ENCODE measurements around the gene ROR1. TPM values are rescaled to one million over a fixed set of nuclear protein-coding genes. Genes with fewer than 3 reads are reported as not detected.
"Not testable (repeated sequence)": the region's sequence is repeated elsewhere in the genome, so short reads cannot be mapped to it uniquely, and the experiment has no call there.

ROR1 gene
- polyA plus RNA-seq, 1 of the 3 experiments (the other 2 are of a cell fraction): 4.0 TPM

- Histone ChIP-seq H3K4me2 (no peak overlapping the region), H3K4me3 (ENCODE audit: low read depth in 2 of 2, low read length in 1 of 2) (no peak overlapping the region), H3K9me3 (no peaks in the 10 kb centered on the region), H3K27me3 (ENCODE audit: insufficient read depth) (no peaks in the 10 kb centered on the region), H3K4me1 (ENCODE audit: control insufficient read depth in 1 of 2, insufficient read depth in 2 of 2, low read depth in 1 of 2, low read length in 1 of 2) (peaks cover 7 to 31% of the 10 kb centered on the region in 2 experiments; a peak in 3 of 4 replicates), H3K27ac (ENCODE audit: low read depth in 2 of 2, low read length in 1 of 2) (no peak overlapping the region), H2AFZ (ENCODE audit: low read depth) (no peak overlapping the region), H3K9ac (no peak overlapping the region), H3K79me2 (ENCODE audit: insufficient read depth) (no peaks in the 10 kb centered on the region), H3K9me2 (no peaks in the 10 kb centered on the region), H4K20me1 (ENCODE audit: insufficient read depth) (no peaks in the 10 kb centered on the region), H3K36me3 (replicated peaks in 1 of 2; ENCODE audit: control insufficient read depth in 1 of 2, insufficient read depth in 2 of 2, low read length in 1 of 2) (no peaks in the 10 kb centered on the region), H3F3A (replicated peaks; ENCODE audit: insufficient read depth) (no peaks in the 10 kb centered on the region)
- POLR2A ChIA-PET: no interaction called here
- CTCF ChIA-PET: interaction anchor here (0.8 to 2.3 kb wide), 6 partner anchors 10 to 434 kb away, joined by 3 to 6 read pairs (median 3); partner anchors contain the start of gene ROR1
- no peak for TF ChIP-seq IRF3 (IDR thresholded peaks at IDR 0.05; ENCODE audit: low read depth, low read length)
- no peak for TF ChIP-seq USF2 (IDR thresholded peaks at IDR 0.05; ENCODE audit: borderline replicate concordance, low read depth, low read length)
- DNase-seq: no peak
- 97% methylated on average over 6 of the region's 6 CpGs for WGBS (ENCODE audit: low lambda C conversion rate)
Measured at GRCh38 chr1:63812071-63812700, 38.4 kb downstream of the ROR1 start.

DNA sequence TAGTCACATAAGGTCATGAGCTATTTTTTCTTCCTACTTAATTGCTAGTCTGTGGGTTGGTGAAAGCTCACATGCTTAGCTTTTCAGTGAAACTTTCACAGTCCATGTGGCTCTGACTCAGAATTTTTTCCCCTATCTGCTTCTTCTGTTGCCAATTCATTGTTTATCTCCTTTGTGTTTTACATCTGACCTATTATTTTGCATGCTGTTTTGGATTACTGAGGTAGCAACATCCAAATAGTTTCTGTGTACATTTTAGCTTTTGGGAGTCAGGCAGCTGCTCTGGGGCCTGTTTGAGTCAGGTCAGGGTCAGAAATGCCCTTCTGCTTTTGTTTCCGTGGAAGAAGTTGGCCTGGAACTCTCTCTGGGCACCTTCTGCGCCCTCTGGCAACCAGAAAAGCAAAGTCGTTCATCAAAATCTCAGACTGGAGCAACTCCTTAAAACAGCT lies 40.0 kb downstream of the ROR1 start:
- Histone ChIP-seq H3K4me2 (no peak overlapping the region), H3K4me3 (ENCODE audit: low read depth in 2 of 2, low read length in 1 of 2) (no peak overlapping the region), H3K9ac (no peak overlapping the region), H3K9me2 (no peaks in the 10 kb centered on the region), H4K20me1 (ENCODE audit: insufficient read depth) (no peaks in the 10 kb centered on the region), H3K36me3 (replicated peaks in 1 of 2; ENCODE audit: control insufficient read depth in 1 of 2, insufficient read depth in 2 of 2, low read length in 1 of 2) (no peaks in the 10 kb centered on the region), H3K27ac (ENCODE audit: low read depth in 2 of 2, low read length in 1 of 2) (peak overlapping the region; percentile 45 to 69; a peak in 3 of 4 replicates), H3K9me3 (no peaks in the 10 kb centered on the region), H2AFZ (ENCODE audit: low read depth) (no peak overlapping the region), H3K27me3 (ENCODE audit: insufficient read depth) (no peaks in the 10 kb centered on the region), H3F3A (replicated peaks; ENCODE audit: insufficient read depth) (no peaks in the 10 kb centered on the region), H3K4me1 (ENCODE audit: control insufficient read depth in 1 of 2, insufficient read depth in 2 of 2, low read depth in 1 of 2, low read length in 1 of 2) (peaks cover 24 to 43% of the 10 kb centered on the region in 2 experiments; a peak in 3 of 4 replicates), H3K79me2 (ENCODE audit: insufficient read depth) (no peaks in the 10 kb centered on the region)
- no peak for DNase-seq
- TF ChIP-seq GATA2 (CRISPR knock-in tag; IDR thresholded peaks at IDR 0.05) (no peak), MXI1 (IDR thresholded peaks at IDR 0.05; ENCODE audit: low read depth, low read length) (0 out of 2 replicates have a peak, but pooled peaks have one; percentile 18), FOSL2 (IDR thresholded peaks at IDR 0.05; ENCODE audit: borderline replicate concordance, low read depth) (0 out of 2 replicates have a peak, but pooled peaks have one; percentile 11), TCF12 (IDR thresholded peaks at IDR 0.05) (peak; percentile 29; the same call in 1 of the 2 replicates)
- WGBS (ENCODE audit: low lambda C conversion rate): 71% methylated on average over 3 of the region's 3 CpGs
- ChIA-PET CTCF (interaction anchor here (1.0 to 1.1 kb wide), 3 partner anchors 24 to 430 kb away, joined by 4 read pairs; no protein-coding TSS in a partner anchor), POLR2A (no interaction called here)

GRCh38 chr1:63816217-63816815 lies 42.5 kb downstream of the ROR1 start:
- H3K9ac ChIP-seq; H3F3A ChIP-seq (replicated peaks; ENCODE audit: insufficient read depth); H3K79me2 ChIP-seq (ENCODE audit: insufficient read depth); DNase-seq; POLR2A ChIA-PET; H2AFZ ChIP-seq (ENCODE audit: low read depth); H3K27me3 ChIP-seq (ENCODE audit: insufficient read depth); H3K9me3 ChIP-seq; H3K4me3 ChIP-seq (ENCODE audit: low read depth in 2 of 2, low read length in 1 of 2); H3K9me2 ChIP-seq; H4K20me1 ChIP-seq (ENCODE audit: insufficient read depth); H3K36me3 ChIP-seq (replicated peaks in 1 of 2; ENCODE audit: control insufficient read depth in 1 of 2, insufficient read depth in 2 of 2, low read length in 1 of 2): not testable (repeated sequence)
- peak overlapping the region; percentile 55 to 95 for H3K27ac ChIP-seq (ENCODE audit: low read depth in 2 of 2, low read length in 1 of 2)
- CTCF ChIA-PET: interaction anchor here (1.0 to 1.3 kb wide), 3 partner anchors 91 to 134 kb away, joined by 3 to 4 read pairs (median 4); no protein-coding TSS in a partner anchor
- H3K4me2 ChIP-seq: peak overlapping the region; percentile 53; the same call in 1 of the 2 replicates
- WGBS (ENCODE audit: low lambda C conversion rate): 88% methylated on average over 5 of the region's 5 CpGs
- peaks cover 32 to 37% of the 10 kb centered on the region in 2 experiments; a peak in 3 of 4 replicates for H3K4me1 ChIP-seq (ENCODE audit: control insufficient read depth in 1 of 2, insufficient read depth in 2 of 2, low read depth in 1 of 2, low read length in 1 of 2)
